GM23248 (cell line): Measurements from ENCODE around the gene WDR6. TPM values are rescaled to one million over a fixed set of nuclear protein-coding genes. Genes with fewer than 3 reads are reported as not detected.
A peak's percentile ranks its signal among the peaks of the same experiment; 100 is the strongest.

Source experiments
- DNase-seq: peaks from one replicate; pipeline ENCODE4 v3.0.0-alpha.2; 2015
- H2AFZ ChIP-seq: fragments of 200-600 bp; sonication (generic); 2 replicates; pipeline ENCODE4 v1.6.1; 2016; ENCODE audit warnings: antibody characterized with exemption
- H3F3A ChIP-seq: fragments of 200-600 bp; sonication (generic); 2 replicates; pipeline ENCODE4 v1.6.1; 2016; ENCODE audit warnings: mild to moderate bottlenecking, antibody characterized with exemption, mixed run types; ENCODE audit not compliant: insufficient read depth
- H3K27ac ChIP-seq: fragments of 200-600 bp; sonication (generic); 2 replicates; pipeline ENCODE4 v1.5.1; 2016; ENCODE audit warnings: mild to moderate bottlenecking
- H3K27me3 ChIP-seq: fragments of 200-600 bp; sonication (generic); replicated peaks from 2 replicates; pipeline ENCODE4 v1.6.1; 2016; ENCODE audit warnings: mild to moderate bottlenecking; ENCODE audit not compliant: insufficient read depth
- H3K36me3 ChIP-seq: fragments of 200-600 bp; sonication (generic); 2 replicates; pipeline ENCODE4 v1.6.1; 2016; ENCODE audit warnings: low read depth, mild to moderate bottlenecking
- H3K4me1 ChIP-seq: fragments of 200-600 bp; sonication (generic); 2 replicates; pipeline ENCODE4 v1.6.1; 2016; ENCODE audit warnings: mild to moderate bottlenecking; ENCODE audit not compliant: insufficient read depth
- H3K4me2 ChIP-seq: fragments of 200-600 bp; sonication (generic); one replicate; pipeline ENCODE4 v1.6.1; 2016; ENCODE audit warnings: mild to moderate bottlenecking; ENCODE audit not compliant: unreplicated experiment
- H3K4me3 ChIP-seq: fragments of 200-600 bp; sonication (generic); 2 replicates; pipeline ENCODE4 v1.5.1; 2016; ENCODE audit warnings: mild to moderate bottlenecking
- H3K79me2 ChIP-seq: fragments of 200-600 bp; sonication (generic); 2 replicates; pipeline ENCODE4 v1.6.1; 2016; ENCODE audit warnings: mild to moderate bottlenecking; ENCODE audit not compliant: insufficient read depth
- H3K9ac ChIP-seq: fragments of 200-600 bp; sonication (generic); 2 replicates; pipeline ENCODE4 v1.6.1; 2016; ENCODE audit warnings: mild to moderate bottlenecking
- H3K9me2 ChIP-seq: fragments of 200-600 bp; sonication (generic); 2 replicates; pipeline ENCODE4 v1.6.1; 2016; ENCODE audit warnings: mixed run types, mild to moderate bottlenecking, moderate library complexity; ENCODE audit not compliant: insufficient read depth
- H3K9me3 ChIP-seq: fragments of 200-600 bp; sonication (generic); one replicate; pipeline ENCODE4 v1.6.1; 2017; ENCODE audit warnings: low read depth
- H4K20me1 ChIP-seq: fragments of 200-600 bp; sonication (generic); 2 replicates; pipeline ENCODE4 v1.6.0; 2016; ENCODE audit not compliant: insufficient read depth
- EZH2 ChIP-seq: fragments of 200-600 bp; sonication (generic); IDR thresholded peaks from 2 replicates; pipeline ENCODE4 v1.6.1; 2018; ENCODE audit warnings: antibody characterized with exemption, mild to moderate bottlenecking; ENCODE audit not compliant: insufficient read depth, poor library complexity, severe bottlenecking
- EZH2phosphoT487 ChIP-seq: fragments of 200-600 bp; sonication (generic); IDR thresholded peaks from 2 replicates; pipeline ENCODE4 v1.6.1; 2018; ENCODE audit warnings: antibody characterized with exemption, moderate library complexity, mild to moderate bottlenecking, low read depth; ENCODE audit not compliant: insufficient read depth
- WGBS, 2 experiments: methylation state at CpG; one replicate each; pipeline ENCODE4 v1.1.6; 2015 to 2017; ENCODE audit warnings: low lambda C conversion rate in 2 of 2, low coverage in 1 of 2; ENCODE audit errors: missing lambda C conversion rate in 2 of 2; 5-methylcytosine and 5-hydroxymethylcytosine counted together
- in situ Hi-C: fragments of 300-500 bp; cut with MboI; formaldehyde crosslinking; loops from 2 replicates; pipeline ENCODE4 v1.15.0; 2020
- polyA plus RNA-seq: library from polyadenylated mRNA; unstranded; fragments of >200 nt; fragmentation: Nextera tagmentation; extraction: Ambion mirVana; gene quantifications from 2 replicates; pipeline ENCODE4 v1.2.1, GENCODE V29; 2016
- total RNA-seq: library from RNA; depleted of rRNA; stranded (reverse); fragments of >200 nt; shearing (Covaris generic); gene quantifications from 2 replicates; pipeline ENCODE4 v1.2.3, GENCODE V29; 2014

WDR6 gene
- total and polyA plus RNA-seq, 2 experiments from 2014 or later: 51.3 to 60.8 TPM

DNA sequence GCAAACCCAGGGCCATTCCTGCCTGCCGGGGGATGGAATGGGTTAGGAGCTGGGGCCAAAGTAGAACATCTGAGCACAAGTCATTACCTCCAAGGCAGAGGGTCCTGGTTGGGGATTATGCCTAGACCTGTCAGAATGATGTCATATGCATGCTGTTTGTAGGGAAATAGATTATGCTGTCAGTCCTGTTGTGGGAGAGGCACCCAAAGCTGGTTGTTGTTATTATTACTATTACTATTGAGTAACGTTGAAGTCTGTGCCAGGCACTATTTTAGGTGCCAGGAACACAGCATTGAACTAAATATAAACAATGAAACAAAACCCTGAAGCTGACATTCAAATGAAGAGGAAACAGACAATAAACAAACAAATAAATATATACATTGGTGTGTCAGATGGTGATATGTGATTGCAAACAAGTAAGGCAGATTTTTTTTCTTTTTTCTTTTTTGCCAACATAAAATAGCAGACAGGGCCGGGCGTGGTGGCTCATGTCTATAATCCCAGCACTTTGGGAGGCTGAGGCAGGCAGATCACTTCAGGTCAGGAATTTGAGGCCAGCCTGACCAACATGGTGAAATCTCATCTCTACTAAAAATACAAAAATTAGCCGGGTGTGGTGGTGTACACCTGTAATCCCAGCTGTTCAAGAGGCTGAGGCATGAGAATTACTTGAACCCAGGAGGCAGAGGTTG lies 15.2 kb upstream of the WDR6 start:
- H3K9ac ChIP-seq: peak overlapping the region; percentile 86; the same call in 1 of the 2 replicates
- H4K20me1 ChIP-seq: no peaks in the 10 kb centered on the region
- in situ Hi-C loops: no loop called here
- H3K4me3 ChIP-seq: peak overlapping the region; percentile 77
- no peaks in the 10 kb centered on the region for H3K9me2 ChIP-seq
- peak overlapping the region; percentile 88 for H3K4me2 ChIP-seq
- 54 to 55% methylated on average over 5 of the region's 5 CpGs for WGBS, 2 experiments
- H3K4me1 ChIP-seq: peaks cover 14% of the 10 kb centered on the region; the same call in 1 of the 2 replicates
- H3K27me3 ChIP-seq: no peaks in the 10 kb centered on the region
- no peaks in the 10 kb centered on the region for H3K36me3 ChIP-seq
- TF ChIP-seq EZH2phosphoT487: no peak
- TF ChIP-seq EZH2: no peak
- H3K79me2 ChIP-seq: peaks cover 61% of the 10 kb centered on the region
- 0 out of 2 replicates have a peak overlapping the region, but pooled peaks have one; percentile 94 for H3K27ac ChIP-seq
- H3K9me3 ChIP-seq: no peaks in the 10 kb centered on the region
- peaks cover 6% of the 10 kb centered on the region; the same call in 1 of the 2 replicates for H3F3A ChIP-seq
- H2AFZ ChIP-seq: no peak overlapping the region
- DNase-seq: peak; percentile 33

DNA sequence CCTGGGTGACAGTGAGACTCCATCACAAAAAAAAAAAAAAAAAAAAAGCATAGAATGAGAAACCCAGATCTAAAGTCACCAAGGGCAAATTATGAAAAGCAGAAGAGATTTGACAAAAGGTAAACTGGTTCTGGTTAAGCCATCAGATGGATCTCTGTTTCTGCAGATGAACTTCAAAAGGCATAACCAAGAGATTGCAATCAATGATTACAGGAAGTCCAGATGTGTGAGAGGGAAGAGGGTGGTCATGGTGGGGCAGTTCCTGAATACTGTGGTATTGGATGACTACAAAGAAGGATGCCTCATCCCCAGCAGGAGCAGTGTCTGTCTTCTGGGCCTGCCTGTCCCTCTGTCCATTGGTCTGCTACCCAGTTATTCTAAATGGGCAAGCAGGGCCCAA lies 13.4 kb upstream of the WDR6 start:
- H3K9me2 ChIP-seq: no peaks in the 10 kb centered on the region
- H3K36me3 ChIP-seq: no peaks in the 10 kb centered on the region
- H3K27me3 ChIP-seq: no peaks in the 10 kb centered on the region
- peaks cover 5% of the 10 kb centered on the region; the same call in 1 of the 2 replicates for H3F3A ChIP-seq
- no peak overlapping the region for H3K9ac ChIP-seq
- H3K27ac ChIP-seq: no peak overlapping the region
- no peak for DNase-seq
- H4K20me1 ChIP-seq: no peaks in the 10 kb centered on the region
- H3K79me2 ChIP-seq: peaks cover 61% of the 10 kb centered on the region
- H3K4me2 ChIP-seq: no peak overlapping the region
- H2AFZ ChIP-seq: no peak overlapping the region
- no peaks in the 10 kb centered on the region for H3K9me3 ChIP-seq
- in situ Hi-C loops: no loop called here
- no peak for TF ChIP-seq EZH2
- TF ChIP-seq EZH2phosphoT487: no peak
- H3K4me1 ChIP-seq: peaks cover 14% of the 10 kb centered on the region; the same call in 1 of the 2 replicates
- no peak overlapping the region for H3K4me3 ChIP-seq

DNA sequence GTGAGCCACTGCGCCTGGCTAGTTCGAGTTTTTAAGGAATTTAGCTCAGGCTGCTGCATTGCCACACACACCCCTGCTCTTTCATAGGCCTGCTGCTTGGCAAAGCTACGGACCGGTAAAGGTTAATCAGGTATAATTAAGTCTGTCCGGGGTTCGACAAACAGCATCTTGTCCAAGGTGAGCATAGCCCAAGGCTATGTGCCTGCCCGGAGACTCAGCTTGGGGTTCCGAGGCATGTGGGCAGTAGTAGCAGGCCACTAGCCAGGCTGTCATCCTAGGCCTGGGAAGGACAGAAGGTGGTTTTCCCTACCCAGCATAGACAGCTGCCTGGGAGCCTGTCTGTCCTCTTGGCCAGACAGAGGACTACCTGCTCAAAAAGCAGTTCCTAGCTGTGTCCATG lies 10.6 kb upstream of the WDR6 start:
- Histone ChIP-seq H3K27ac (no peak overlapping the region), H2AFZ (no peak overlapping the region), H3F3A (no peaks in the 10 kb centered on the region), H3K4me2 (no peak overlapping the region), H3K27me3 (no peaks in the 10 kb centered on the region), H3K79me2 (peaks cover 46% of the 10 kb centered on the region), H3K9me3 (no peaks in the 10 kb centered on the region), H3K9me2 (no peaks in the 10 kb centered on the region), H3K9ac (no peak overlapping the region), H3K36me3 (no peaks in the 10 kb centered on the region), H3K4me3 (no peak overlapping the region), H3K4me1 (peaks cover 6% of the 10 kb centered on the region; the same call in 1 of the 2 replicates), H4K20me1 (no peaks in the 10 kb centered on the region)
- TF ChIP-seq EZH2phosphoT487 (no peak), EZH2 (no peak)
- DNase-seq: no peak
- in situ Hi-C loops: no loop called here
- WGBS, 2 experiments: 97 to 99% methylated on average over 8 of the region's 8 CpGs

DNA sequence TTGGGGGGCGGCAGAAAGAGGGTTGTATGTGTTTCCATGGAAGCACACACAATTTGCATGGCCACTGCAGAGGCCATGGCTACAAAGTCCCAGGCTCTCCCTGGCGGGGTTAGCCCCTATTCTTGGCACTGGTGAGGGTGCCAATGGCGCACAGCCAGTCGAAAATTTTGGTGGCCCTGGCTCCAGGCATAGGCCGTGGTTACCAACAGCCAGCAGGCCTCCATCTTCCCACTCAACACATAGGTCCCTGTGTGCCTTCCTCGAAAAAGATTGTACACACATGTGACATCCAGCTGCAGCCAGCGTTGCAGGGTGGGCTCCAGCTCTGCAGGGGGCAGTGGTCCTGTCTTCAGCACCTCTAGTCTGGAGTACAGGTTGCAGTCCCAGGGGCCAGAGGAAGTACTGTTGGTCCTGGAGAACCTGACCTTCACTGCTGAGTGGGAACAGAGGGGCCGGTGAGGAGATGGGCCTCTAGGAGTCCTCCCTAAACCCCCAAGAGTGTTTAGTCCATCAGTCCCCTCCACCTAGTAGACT lies 10.0 kb upstream of the WDR6 start:
- Histone ChIP-seq H3K4me1 (peaks cover under 1% of the 10 kb centered on the region; the same call in 1 of the 2 replicates), H3K9me2 (no peaks in the 10 kb centered on the region), H3K9me3 (no peaks in the 10 kb centered on the region), H3F3A (no peaks in the 10 kb centered on the region), H3K9ac (no peak overlapping the region), H3K4me3 (no peak overlapping the region), H3K27me3 (no peaks in the 10 kb centered on the region), H3K79me2 (peaks cover 41% of the 10 kb centered on the region), H3K27ac (no peak overlapping the region), H3K36me3 (no peaks in the 10 kb centered on the region), H2AFZ (no peak overlapping the region), H4K20me1 (no peaks in the 10 kb centered on the region), H3K4me2 (no peak overlapping the region)
- WGBS, 2 experiments: 52 to 54% methylated on average over 8 of the region's 8 CpGs
- no peak for DNase-seq
- in situ Hi-C loops: no loop called here
- TF ChIP-seq EZH2 (no peak), EZH2phosphoT487 (no peak)
